HCT116 (cell line): Measurements from ENCODE around the gene DNAJC16. TPM values are rescaled to one million over a fixed set of nuclear protein-coding genes. Genes with fewer than 3 reads are reported as not detected.

Experiments
- ATAC-seq: fragments of 200-7000 bp; cut with Tn5 transposase; 2 replicates; pipeline ENCODE4 v1.9.1; 2020; ENCODE audit warnings: mild to moderate bottlenecking, moderate library complexity
- BruUV-seq: library from RNA; stranded (reverse); fragments of 400-500 nt; replicated peaks from 2 replicates; lab custom pipeline; 2021; lab: Mats Ljungman, UMichigan
- CTCF ChIA-PET: fragments of 300-600 bp; sonication (Branson Sonifier 250); formaldehyde crosslinking; loops from one replicate; lab custom pipeline; 2021; ENCODE audit warnings: antibody characterized with exemption; lab: Charles Lee
- POLR2A ChIA-PET: fragments of 300-600, 350-600 bp; sonication (Branson Sonifier 250); formaldehyde crosslinking; loops from one replicate; lab custom pipeline; 2021; ENCODE audit warnings: antibody characterized with exemption; lab: Charles Lee
- RAD21 ChIA-PET, 2 experiments: fragments of 300-600 bp; sonication (Branson Sonifier 250); formaldehyde crosslinking; loops; one replicate each; lab custom pipeline; 2023; ENCODE audit warnings: low total read pairs in 2 of 2; ENCODE audit not compliant: uncharacterized antibody in 2 of 2, unreplicated experiment in 2 of 2, low non-redundant PET in 1 of 2; lab: Charles Lee
- DNase-seq: peaks from one replicate; pipeline ENCODE4 v3.0.0-alpha.2; 2010; ENCODE audit warnings: low read depth, low spot score
- H2AFZ ChIP-seq: fragments of 200-600 bp; shearing (Covaris generic), sonication (generic); 2 replicates; pipeline ENCODE4 v1.6.1; 2017; ENCODE audit warnings: low read depth, mixed run types, mixed read lengths, antibody characterized with exemption, low read length; ENCODE audit not compliant: poor library complexity, severe bottlenecking
- H3K27ac ChIP-seq: 2 replicates; pipeline ENCODE4 v1.5.1; 2012; ENCODE audit warnings: low read depth, low read length
- H3K27me3 ChIP-seq: fragments of 200-600 bp; sonication (generic); 2 replicates; pipeline ENCODE4 v1.6.1; 2016; ENCODE audit warnings: mixed run types, low read length, mixed read lengths; ENCODE audit not compliant: insufficient read depth
- H3K36me3 ChIP-seq, 2 experiments: fragments of 200-500 bp in 1 of 2; fragments of 200-600 bp in 1 of 2; sonication (Bioruptor generic) in 1 of 2; sonication (generic) in 1 of 2; 2 replicates each; pipeline versions ENCODE4 v1.5.1 to v1.6.1; 2014 to 2016; ENCODE audit warnings: low read length in 2 of 2, inconsistent platforms in 1 of 2, mixed read lengths in 1 of 2, mixed run types in 1 of 2; ENCODE audit not compliant: insufficient read depth in 2 of 2, control insufficient read depth in 1 of 2
- H3K4me1 ChIP-seq, 2 experiments: fragments of 200-600 bp in 1 of 2; sonication (generic) in 1 of 2; 2 replicates each; pipeline versions ENCODE4 v1.5.1 to v1.6.1; 2012 to 2017; ENCODE audit warnings: low read length in 2 of 2, inconsistent platforms in 1 of 2, mild to moderate bottlenecking in 1 of 2, mixed read lengths in 1 of 2, mixed run types in 1 of 2, moderate library complexity in 1 of 2; ENCODE audit not compliant: insufficient read depth in 2 of 2, control insufficient read depth in 1 of 2
- H3K4me2 ChIP-seq: fragments of 200-600 bp; sonication (generic); 2 replicates; pipeline ENCODE4 v1.6.1; 2017; ENCODE audit warnings: mixed run types, low read length, mixed read lengths
- H3K4me3 ChIP-seq, 2 experiments: fragments of 200-600 bp in 1 of 2; sonication (generic) in 1 of 2; replicated peaks in 1 of 2; 2 replicates each; pipeline ENCODE4 v1.5.1; 2011 to 2016; ENCODE audit warnings: low read length in 2 of 2, control low read depth in 1 of 2, low read depth in 1 of 2, mild to moderate bottlenecking in 1 of 2, mixed read lengths in 1 of 2, mixed run types in 1 of 2
- H3K79me2 ChIP-seq: fragments of 200-600 bp; sonication (generic); 2 replicates; pipeline ENCODE4 v1.6.1; 2017; ENCODE audit warnings: mild to moderate bottlenecking, mixed run types, low read length, moderate library complexity, mixed read lengths; ENCODE audit not compliant: insufficient read depth
- H3K9ac ChIP-seq: fragments of 200-600 bp; sonication (generic); 2 replicates; pipeline ENCODE4 v1.6.1; 2016; ENCODE audit warnings: low read length, mixed read lengths
- H3K9me2 ChIP-seq: fragments of 200-600 bp; sonication (generic), shearing (Covaris generic); 2 replicates; pipeline ENCODE4 v1.6.1; 2017; ENCODE audit warnings: mixed run types, mild to moderate bottlenecking, moderate library complexity; ENCODE audit not compliant: insufficient read depth
- H3K9me3 ChIP-seq, 2 experiments: fragments of 200-500 bp in 1 of 2; fragments of 200-600 bp in 1 of 2; sonication (Bioruptor generic) in 1 of 2; sonication (generic) in 1 of 2; 2 replicates each; pipeline ENCODE4 v1.6.1; 2014 to 2017; ENCODE audit warnings: low read length in 2 of 2, mixed read lengths in 2 of 2, inconsistent platforms in 1 of 2, low read depth in 1 of 2, mild to moderate bottlenecking in 1 of 2, mixed run types in 1 of 2, moderate library complexity in 1 of 2; ENCODE audit not compliant: control insufficient read depth in 1 of 2, insufficient read depth in 1 of 2
- H4K20me1 ChIP-seq: fragments of 200-600 bp; sonication (generic), shearing (Covaris generic); 2 replicates; pipeline ENCODE4 v1.6.1; 2017; ENCODE audit warnings: mixed run types, mild to moderate bottlenecking, moderate library complexity; ENCODE audit not compliant: insufficient read depth
- CEBPB ChIP-seq: IDR thresholded peaks from 2 replicates; pipeline ENCODE4 v1.6.1; 2012; ENCODE audit warnings: low read depth
- EGR1 ChIP-seq: IDR thresholded peaks from 2 replicates; pipeline ENCODE4 v1.6.1; 2012; ENCODE audit warnings: low read depth
- ELF1 ChIP-seq: IDR thresholded peaks from 2 replicates; pipeline ENCODE4 v1.6.1; 2012; ENCODE audit warnings: low read depth, borderline replicate concordance
- EZH2 ChIP-seq: fragments of 200-600 bp; sonication (generic); IDR thresholded peaks from 2 replicates; pipeline ENCODE4 v1.6.1; 2017; ENCODE audit warnings: antibody characterized with exemption, mixed run types
- POLR2A ChIP-seq: IDR thresholded peaks from 2 replicates; pipeline ENCODE4 v1.7.0; 2011; ENCODE audit warnings: borderline replicate concordance; ENCODE audit not compliant: insufficient read depth, insufficient read length; ENCODE audit errors: extremely low read depth
- POLR2AphosphoS5 ChIP-seq: IDR thresholded peaks from 2 replicates; pipeline ENCODE4 v1.6.1; 2011; ENCODE audit warnings: mild to moderate bottlenecking, low read depth, low read length, moderate library complexity
- RAD21 ChIP-seq: IDR thresholded peaks from 2 replicates; pipeline ENCODE4 v1.6.1; 2012; ENCODE audit warnings: low read depth, mild to moderate bottlenecking
- SIN3A ChIP-seq: IDR thresholded peaks from 2 replicates; pipeline ENCODE4 v1.6.1; 2012; ENCODE audit warnings: low read depth
- SP1 ChIP-seq: IDR thresholded peaks from 2 replicates; pipeline ENCODE4 v1.6.1; 2012; ENCODE audit warnings: low read depth
- SRF ChIP-seq: IDR thresholded peaks from 2 replicates; pipeline ENCODE4 v1.6.1; 2012; ENCODE audit warnings: low read depth
- TCF7L2 ChIP-seq: IDR thresholded peaks from 2 replicates; pipeline ENCODE4 v1.7.0; 2011; ENCODE audit warnings: borderline replicate concordance, inconsistent platforms; ENCODE audit not compliant: insufficient read depth, insufficient read length; ENCODE audit errors: extremely low read depth
- ZFX ChIP-seq: fragments of 450-650 bp; IDR thresholded peaks from 2 replicates; pipeline ENCODE4 v1.6.1; 2017
- ZNF274 ChIP-seq: fragments of 200-500 bp; sonication (Bioruptor generic); IDR thresholded peaks from 2 replicates; pipeline ENCODE4 v1.6.1; 2014; ENCODE audit warnings: mild to moderate bottlenecking, low read depth, low read length, inconsistent platforms
- intact Hi-C: fragments of 100-400 bp; cut with micrococcal nuclease; formaldehyde crosslinking; loops from 2 replicates; pipeline ENCODE4 v1.10.0; 2022
- total RNA-seq: library from RNA; stranded (reverse); gene quantifications from one replicate; pipeline ENCODE4 v1.2.1, GENCODE V29; 2021; ENCODE audit not compliant: unreplicated experiment
- TF ChIP-seq, protein P1 (sequence below), 3 experiments: fragments of 200-600 bp in 1 of 3; sonication (generic) in 1 of 3; IDR thresholded peaks in 2 of 3; conservative IDR thresholded peaks in 1 of 3; 2 replicates each; pipeline ENCODE4 v1.5.1; 2012 to 2017; ENCODE audit warnings: low read depth in 2 of 3, low read length in 2 of 3, antibody characterized with exemption in 1 of 3, borderline replicate concordance in 1 of 3, control low read depth in 1 of 3, mild to moderate bottlenecking in 1 of 3, mixed read lengths in 1 of 3, mixed run types in 1 of 3, moderate library complexity in 1 of 3; ENCODE audit not compliant: insufficient read depth in 1 of 3
- TF ChIP-seq, protein P2 (sequence below): IDR thresholded peaks from 2 replicates; pipeline ENCODE4 v1.6.1; 2012; ENCODE audit warnings: low read depth

The DNAJC16 gene
- total RNA-seq, 1 experiment from 2014 or later = 20.6 TPM

DNA sequence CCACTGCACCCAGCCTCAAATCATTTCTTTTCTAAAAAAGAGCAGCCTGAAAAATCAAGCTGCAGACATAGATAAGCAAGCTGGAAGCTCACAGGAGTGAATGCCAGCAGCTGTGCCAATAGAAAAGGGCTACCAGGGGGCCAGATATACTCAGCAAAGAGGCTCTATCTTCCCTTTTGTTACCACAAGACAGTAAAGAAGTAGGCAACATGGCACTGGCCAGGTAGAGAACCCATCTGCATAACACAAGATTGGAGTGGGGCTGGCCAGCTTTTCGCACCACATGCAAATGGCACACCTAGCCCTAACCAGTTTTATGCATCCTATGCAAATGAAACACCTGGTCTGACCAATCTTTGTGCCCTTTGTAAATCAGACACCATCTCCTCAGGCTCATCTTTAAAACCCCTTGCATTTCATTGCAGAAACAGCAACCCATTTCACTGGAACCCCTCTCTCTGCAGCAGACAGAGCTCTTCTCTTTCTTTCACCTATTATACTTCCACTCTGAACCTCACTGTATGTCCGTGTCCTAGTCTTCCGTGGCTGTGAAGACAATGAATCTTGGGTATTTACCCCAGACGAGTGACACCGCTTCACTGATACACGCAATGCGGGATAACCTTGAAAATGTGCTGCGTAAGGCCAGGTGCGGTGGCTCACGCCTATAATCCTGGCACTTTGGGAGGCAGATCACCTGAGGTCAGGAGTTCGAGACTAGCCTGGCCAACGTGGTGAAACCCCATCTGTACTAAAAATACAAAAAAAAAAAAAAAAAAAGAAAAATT, 17.8 kb upstream of the DNAJC16 start:
- ChIA-PET POLR2A (no interaction called here), CTCF (no interaction called here), RAD21 (no interaction called here)
- Histone ChIP-seq H3K36me3 (no peaks in the 10 kb centered on the region), H3K9me3 (no peaks in the 10 kb centered on the region), H3K27ac (no peak overlapping the region), H2AFZ (no peak overlapping the region), H4K20me1 (no peaks in the 10 kb centered on the region), H3K9ac (no peak overlapping the region), H3K4me2 (no peak overlapping the region), H3K79me2 (no peaks in the 10 kb centered on the region), H3K4me3 (no peak overlapping the region), H3K27me3 (no peaks in the 10 kb centered on the region), H3K4me1 (no peaks in the 10 kb centered on the region), H3K9me2 (no peaks in the 10 kb centered on the region)
- intact Hi-C loops = no loop called here
- BruUV-seq = no TSS peak
- ATAC-seq (no peak), DNase-seq (no peak)
- no peak for TF ChIP-seq SRF
- TF ChIP-seq, protein P1, sequence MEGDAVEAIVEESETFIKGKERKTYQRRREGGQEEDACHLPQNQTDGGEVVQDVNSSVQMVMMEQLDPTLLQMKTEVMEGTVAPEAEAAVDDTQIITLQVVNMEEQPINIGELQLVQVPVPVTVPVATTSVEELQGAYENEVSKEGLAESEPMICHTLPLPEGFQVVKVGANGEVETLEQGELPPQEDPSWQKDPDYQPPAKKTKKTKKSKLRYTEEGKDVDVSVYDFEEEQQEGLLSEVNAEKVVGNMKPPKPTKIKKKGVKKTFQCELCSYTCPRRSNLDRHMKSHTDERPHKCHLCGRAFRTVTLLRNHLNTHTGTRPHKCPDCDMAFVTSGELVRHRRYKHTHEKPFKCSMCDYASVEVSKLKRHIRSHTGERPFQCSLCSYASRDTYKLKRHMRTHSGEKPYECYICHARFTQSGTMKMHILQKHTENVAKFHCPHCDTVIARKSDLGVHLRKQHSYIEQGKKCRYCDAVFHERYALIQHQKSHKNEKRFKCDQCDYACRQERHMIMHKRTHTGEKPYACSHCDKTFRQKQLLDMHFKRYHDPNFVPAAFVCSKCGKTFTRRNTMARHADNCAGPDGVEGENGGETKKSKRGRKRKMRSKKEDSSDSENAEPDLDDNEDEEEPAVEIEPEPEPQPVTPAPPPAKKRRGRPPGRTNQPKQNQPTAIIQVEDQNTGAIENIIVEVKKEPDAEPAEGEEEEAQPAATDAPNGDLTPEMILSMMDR (IDR thresholded peaks at IDR 0.05 in 2 of 3, conservative IDR thresholded peaks at IDR 0.05 in 1 of 3; ENCODE audit: borderline replicate concordance in 1 of 3, insufficient read depth in 1 of 3, low read depth in 2 of 3, low read length in 2 of 3) = no peak
- TF ChIP-seq SIN3A = no peak
- TF ChIP-seq, protein P2, sequence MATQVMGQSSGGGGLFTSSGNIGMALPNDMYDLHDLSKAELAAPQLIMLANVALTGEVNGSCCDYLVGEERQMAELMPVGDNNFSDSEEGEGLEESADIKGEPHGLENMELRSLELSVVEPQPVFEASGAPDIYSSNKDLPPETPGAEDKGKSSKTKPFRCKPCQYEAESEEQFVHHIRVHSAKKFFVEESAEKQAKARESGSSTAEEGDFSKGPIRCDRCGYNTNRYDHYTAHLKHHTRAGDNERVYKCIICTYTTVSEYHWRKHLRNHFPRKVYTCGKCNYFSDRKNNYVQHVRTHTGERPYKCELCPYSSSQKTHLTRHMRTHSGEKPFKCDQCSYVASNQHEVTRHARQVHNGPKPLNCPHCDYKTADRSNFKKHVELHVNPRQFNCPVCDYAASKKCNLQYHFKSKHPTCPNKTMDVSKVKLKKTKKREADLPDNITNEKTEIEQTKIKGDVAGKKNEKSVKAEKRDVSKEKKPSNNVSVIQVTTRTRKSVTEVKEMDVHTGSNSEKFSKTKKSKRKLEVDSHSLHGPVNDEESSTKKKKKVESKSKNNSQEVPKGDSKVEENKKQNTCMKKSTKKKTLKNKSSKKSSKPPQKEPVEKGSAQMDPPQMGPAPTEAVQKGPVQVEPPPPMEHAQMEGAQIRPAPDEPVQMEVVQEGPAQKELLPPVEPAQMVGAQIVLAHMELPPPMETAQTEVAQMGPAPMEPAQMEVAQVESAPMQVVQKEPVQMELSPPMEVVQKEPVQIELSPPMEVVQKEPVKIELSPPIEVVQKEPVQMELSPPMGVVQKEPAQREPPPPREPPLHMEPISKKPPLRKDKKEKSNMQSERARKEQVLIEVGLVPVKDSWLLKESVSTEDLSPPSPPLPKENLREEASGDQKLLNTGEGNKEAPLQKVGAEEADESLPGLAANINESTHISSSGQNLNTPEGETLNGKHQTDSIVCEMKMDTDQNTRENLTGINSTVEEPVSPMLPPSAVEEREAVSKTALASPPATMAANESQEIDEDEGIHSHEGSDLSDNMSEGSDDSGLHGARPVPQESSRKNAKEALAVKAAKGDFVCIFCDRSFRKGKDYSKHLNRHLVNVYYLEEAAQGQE = no peak
- TF ChIP-seq EGR1 = no peak
- no peak for TF ChIP-seq ZFX
- no peak for TF ChIP-seq ZNF274
- TF ChIP-seq TCF7L2 = no peak
- no peak for TF ChIP-seq POLR2AphosphoS5
- no peak for TF ChIP-seq POLR2A
- TF ChIP-seq ELF1 = no peak
- TF ChIP-seq CEBPB = no peak
- no peak for TF ChIP-seq SP1
- TF ChIP-seq RAD21 = no peak
- no peak for TF ChIP-seq EZH2
- TF ChIP-seq, all 23 proteins: peak for 0
